Measurements from ENCODE around the gene SMARCA1.

The SMARCA1 gene

GRCh38 chrX:129495900-129496299 is 27.4 kb downstream of the SMARCA1 start:
- Histone ChIP-seq H3K9ac (ENCODE audit: low read length) (no peak overlapping the region), H3K4me3 (ENCODE audit: low read depth in 1 of 2, low read length in 2 of 2) (no peak overlapping the region), H3K36me3 (ENCODE audit: insufficient read depth, low read length) (peaks cover 13% of the 10 kb centered on the region), H3K27me3 (ENCODE audit: control insufficient read depth in 1 of 2, insufficient read depth in 2 of 2, low read length in 2 of 2) (peaks cover 0 to 7% of the 10 kb centered on the region in 2 donors), H3K4me1 (ENCODE audit: insufficient read depth, low read length) (no peaks in the 10 kb centered on the region), H3K27ac (ENCODE audit: low read depth, low read length) (no peak overlapping the region), H3K9me3 (ENCODE audit: low read length) (no peaks in the 10 kb centered on the region)

GRCh38 chrX:129494887-129495286 is 28.4 kb downstream of the SMARCA1 start:
- peaks cover 13% of the 10 kb centered on the region for H3K36me3 ChIP-seq (ENCODE audit: insufficient read depth, low read length)
- H3K9ac ChIP-seq (ENCODE audit: low read length) = no peak overlapping the region

GRCh38 chrX:129493643-129494042 is 29.6 kb downstream of the SMARCA1 start:
- H3K27me3 ChIP-seq (ENCODE audit: control insufficient read depth in 1 of 2, insufficient read depth in 2 of 2, low read length in 2 of 2) = peaks cover 0 to 7% of the 10 kb centered on the region in 2 donors
- peaks cover 13% of the 10 kb centered on the region for H3K36me3 ChIP-seq (ENCODE audit: insufficient read depth, low read length)
- H3K9me3 ChIP-seq (ENCODE audit: low read length) = no peaks in the 10 kb centered on the region
- H3K9ac ChIP-seq (ENCODE audit: low read length) = no peak overlapping the region
- H3K4me1 ChIP-seq (ENCODE audit: insufficient read depth, low read length) = no peaks in the 10 kb centered on the region
- H3K4me3 ChIP-seq (ENCODE audit: low read depth in 1 of 2, low read length in 2 of 2) = no peak overlapping the region
- H3K27ac ChIP-seq (ENCODE audit: low read depth, low read length) = no peak overlapping the region

More at GRCh38 chrX:129494887-129495286, 28.4 kb downstream of the SMARCA1 start:
- H3K4me3 ChIP-seq (ENCODE audit: low read depth in 1 of 2, low read length in 2 of 2) = no peak overlapping the region
- no peaks in the 10 kb centered on the region for H3K9me3 ChIP-seq (ENCODE audit: low read length)
- no peaks in the 10 kb centered on the region for H3K4me1 ChIP-seq (ENCODE audit: insufficient read depth, low read length)
- H3K27ac ChIP-seq (ENCODE audit: low read depth, low read length) = no peak overlapping the region
- peaks cover 0 to 7% of the 10 kb centered on the region in 2 donors for H3K27me3 ChIP-seq (ENCODE audit: control insufficient read depth in 1 of 2, insufficient read depth in 2 of 2, low read length in 2 of 2)

- H3K4me1 ChIP-seq (ENCODE audit: insufficient read depth, low read length) = no peaks in the 10 kb centered on the region
- H3K9ac ChIP-seq (ENCODE audit: low read length) = no peak overlapping the region
- no peaks in the 10 kb centered on the region for H3K9me3 ChIP-seq (ENCODE audit: low read length)
- no peak overlapping the region for H3K4me3 ChIP-seq (ENCODE audit: low read depth in 1 of 2, low read length in 2 of 2)
- peaks cover 3% of the 10 kb centered on the region for H3K36me3 ChIP-seq (ENCODE audit: insufficient read depth, low read length)
- no peaks in the 10 kb centered on the region for H3K27me3 ChIP-seq (ENCODE audit: control insufficient read depth in 1 of 2, insufficient read depth in 2 of 2, low read length in 2 of 2)
- no peak overlapping the region for H3K27ac ChIP-seq (ENCODE audit: low read depth, low read length)
Observed at GRCh38 chrX:129490330-129490729, 33.0 kb downstream of the SMARCA1 start.

- Histone ChIP-seq H3K36me3 (ENCODE audit: insufficient read depth, low read length) (peaks cover 3% of the 10 kb centered on the region), H3K9ac (ENCODE audit: low read length) (no peak overlapping the region), H3K27ac (ENCODE audit: low read depth, low read length) (no peak overlapping the region), H3K9me3 (ENCODE audit: low read length) (no peaks in the 10 kb centered on the region), H3K27me3 (ENCODE audit: control insufficient read depth in 1 of 2, insufficient read depth in 2 of 2, low read length in 2 of 2) (no peaks in the 10 kb centered on the region), H3K4me3 (ENCODE audit: low read depth in 1 of 2, low read length in 2 of 2) (no peak overlapping the region), H3K4me1 (ENCODE audit: insufficient read depth, low read length) (no peaks in the 10 kb centered on the region)
Observed at GRCh38 chrX:129488359-129488758, 34.9 kb downstream of the SMARCA1 start.

GRCh38 chrX:129480889-129481288 is 42.4 kb downstream of the SMARCA1 start:
- no peak overlapping the region for H3K4me3 ChIP-seq (ENCODE audit: low read depth in 1 of 2, low read length in 2 of 2)
- no peaks in the 10 kb centered on the region for H3K9me3 ChIP-seq (ENCODE audit: low read length)
- H3K27ac ChIP-seq (ENCODE audit: low read depth, low read length) = no peak overlapping the region
- no peak overlapping the region for H3K9ac ChIP-seq (ENCODE audit: low read length)
- peaks cover 0 to 4% of the 10 kb centered on the region in 2 donors for H3K27me3 ChIP-seq (ENCODE audit: control insufficient read depth in 1 of 2, insufficient read depth in 2 of 2, low read length in 2 of 2)
- H3K36me3 ChIP-seq (ENCODE audit: insufficient read depth, low read length) = no peaks in the 10 kb centered on the region
- no peaks in the 10 kb centered on the region for H3K4me1 ChIP-seq (ENCODE audit: insufficient read depth, low read length)

- Histone ChIP-seq H3K9ac (ENCODE audit: low read length) (no peak overlapping the region), H3K27ac (ENCODE audit: low read depth, low read length) (no peak overlapping the region), H3K4me1 (ENCODE audit: insufficient read depth, low read length) (no peaks in the 10 kb centered on the region), H3K9me3 (ENCODE audit: low read length) (no peaks in the 10 kb centered on the region), H3K4me3 (ENCODE audit: low read depth in 1 of 2, low read length in 2 of 2) (no peak overlapping the region), H3K27me3 (ENCODE audit: control insufficient read depth in 1 of 2, insufficient read depth in 2 of 2, low read length in 2 of 2) (peaks cover 0 to 4% of the 10 kb centered on the region in 2 donors), H3K36me3 (ENCODE audit: insufficient read depth, low read length) (no peaks in the 10 kb centered on the region)
Observed at GRCh38 chrX:129478516-129478915, 44.8 kb downstream of the SMARCA1 start.

- no peak overlapping the region for H3K27ac ChIP-seq (ENCODE audit: low read depth, low read length)
- H3K27me3 ChIP-seq (ENCODE audit: control insufficient read depth in 1 of 2, insufficient read depth in 2 of 2, low read length in 2 of 2) = no peaks in the 10 kb centered on the region
- H3K36me3 ChIP-seq (ENCODE audit: insufficient read depth, low read length) = no peaks in the 10 kb centered on the region
- no peaks in the 10 kb centered on the region for H3K9me3 ChIP-seq (ENCODE audit: low read length)
- no peak overlapping the region for H3K9ac ChIP-seq (ENCODE audit: low read length)
- no peaks in the 10 kb centered on the region for H3K4me1 ChIP-seq (ENCODE audit: insufficient read depth, low read length)
- H3K4me3 ChIP-seq (ENCODE audit: low read depth in 1 of 2, low read length in 2 of 2) = no peak overlapping the region
Observed at GRCh38 chrX:129472116-129472515, 51.2 kb downstream of the SMARCA1 start.

- H3K4me1 ChIP-seq (ENCODE audit: insufficient read depth, low read length) = no peaks in the 10 kb centered on the region
- H3K27me3 ChIP-seq (ENCODE audit: control insufficient read depth in 1 of 2, insufficient read depth in 2 of 2, low read length in 2 of 2) = no peaks in the 10 kb centered on the region
- H3K9me3 ChIP-seq (ENCODE audit: low read length) = no peaks in the 10 kb centered on the region
- no peak overlapping the region for H3K4me3 ChIP-seq (ENCODE audit: low read depth in 1 of 2, low read length in 2 of 2)
- no peak overlapping the region for H3K9ac ChIP-seq (ENCODE audit: low read length)
- H3K36me3 ChIP-seq (ENCODE audit: insufficient read depth, low read length) = no peaks in the 10 kb centered on the region
- no peak overlapping the region for H3K27ac ChIP-seq (ENCODE audit: low read depth, low read length)
Observed at GRCh38 chrX:129462707-129463106, 60.6 kb downstream of the SMARCA1 start.

GRCh38 chrX:129461801-129462456 is 61.4 kb downstream of the SMARCA1 start:
- Histone ChIP-seq H3K27me3 (ENCODE audit: control insufficient read depth in 1 of 2, insufficient read depth in 2 of 2, low read length in 2 of 2) (no peaks in the 10 kb centered on the region), H3K36me3 (ENCODE audit: insufficient read depth, low read length) (no peaks in the 10 kb centered on the region), H3K4me1 (ENCODE audit: insufficient read depth, low read length) (no peaks in the 10 kb centered on the region), H3K9me3 (ENCODE audit: low read length) (no peaks in the 10 kb centered on the region), H3K27ac (ENCODE audit: low read depth, low read length) (no peak overlapping the region), H3K9ac (ENCODE audit: low read length) (no peak overlapping the region), H3K4me3 (ENCODE audit: low read depth in 1 of 2, low read length in 2 of 2) (no peak overlapping the region)

- no peak overlapping the region for H3K27ac ChIP-seq (ENCODE audit: low read depth, low read length)
- no peaks in the 10 kb centered on the region for H3K27me3 ChIP-seq (ENCODE audit: control insufficient read depth in 1 of 2, insufficient read depth in 2 of 2, low read length in 2 of 2)
- H3K4me1 ChIP-seq (ENCODE audit: insufficient read depth, low read length) = no peaks in the 10 kb centered on the region
- H3K4me3 ChIP-seq (ENCODE audit: low read depth in 1 of 2, low read length in 2 of 2) = no peak overlapping the region
- H3K9ac ChIP-seq (ENCODE audit: low read length) = no peak overlapping the region
- H3K9me3 ChIP-seq (ENCODE audit: low read length) = no peaks in the 10 kb centered on the region
- H3K36me3 ChIP-seq (ENCODE audit: insufficient read depth, low read length) = no peaks in the 10 kb centered on the region
Observed at GRCh38 chrX:129452523-129452922, 70.8 kb downstream of the SMARCA1 start.

GRCh38 chrX:129450123-129450522 is 73.2 kb downstream of the SMARCA1 start:
- no peaks in the 10 kb centered on the region for H3K36me3 ChIP-seq (ENCODE audit: insufficient read depth, low read length)
- no peak overlapping the region for H3K27ac ChIP-seq (ENCODE audit: low read depth, low read length)
- no peaks in the 10 kb centered on the region for H3K27me3 ChIP-seq (ENCODE audit: control insufficient read depth in 1 of 2, insufficient read depth in 2 of 2, low read length in 2 of 2)
- H3K9me3 ChIP-seq (ENCODE audit: low read length) = no peaks in the 10 kb centered on the region
- no peaks in the 10 kb centered on the region for H3K4me1 ChIP-seq (ENCODE audit: insufficient read depth, low read length)
- H3K4me3 ChIP-seq (ENCODE audit: low read depth in 1 of 2, low read length in 2 of 2) = no peak overlapping the region
- H3K9ac ChIP-seq (ENCODE audit: low read length) = no peak overlapping the region

All from muscle layer of colon (tissue), 2 donors.